ENCODE data around the gene CDK5. TPM values are rescaled to one million over a fixed set of nuclear protein-coding genes. Genes with fewer than 3 reads are reported as not detected.

Gene CDK5
- total and polyA plus RNA-seq, 10 of the 15 experiments (the other 5 are each of a cell fraction or from before 2014, with no cell fraction given): 1.5 to 33.4 (median 21.6) TPM

DNA sequence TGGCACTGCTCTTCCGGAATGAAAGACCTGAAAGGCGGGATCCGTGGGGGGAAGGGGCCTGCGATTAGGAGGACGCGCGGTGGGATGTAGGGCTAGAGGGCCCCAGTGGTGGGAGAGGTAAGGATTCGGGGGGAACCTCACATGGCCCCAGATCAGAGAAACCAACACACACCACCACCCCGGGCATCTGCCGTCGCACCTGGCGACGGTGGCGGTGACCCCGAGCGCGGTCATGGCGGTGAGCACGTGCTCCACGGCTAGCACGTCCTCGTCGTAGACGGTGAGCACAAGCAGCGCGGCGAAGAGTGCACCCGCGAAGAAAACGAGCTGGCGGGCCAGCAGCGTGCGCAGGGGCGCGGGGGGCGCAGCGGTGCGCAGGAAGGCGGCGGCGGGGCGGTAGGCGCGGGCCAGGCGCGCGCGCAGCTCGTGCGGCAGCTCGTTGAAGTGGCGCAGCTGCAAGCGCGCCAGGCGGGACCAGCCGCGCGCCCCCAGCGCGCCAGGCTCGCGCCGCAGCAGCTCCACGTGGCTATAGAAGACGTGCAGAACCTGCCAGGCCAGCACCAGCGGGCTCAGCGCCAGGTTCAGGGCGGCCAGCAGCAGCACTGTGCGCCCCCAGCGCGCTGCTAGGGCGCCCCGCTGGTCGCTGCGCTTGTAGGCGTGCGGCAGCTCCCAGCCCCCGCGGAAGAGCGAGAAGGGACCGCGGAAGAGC, 39.1 kb downstream of the CDK5 start:
- no TSS peak for BruUV-seq (replicated peaks)
- Histone ChIP-seq H3K27me3 (replicated peaks in 1 of 2; ENCODE audit: control insufficient read depth in 2 of 2, insufficient read depth in 2 of 2, low read length in 1 of 2) (peaks cover 8 to 10% of the 10 kb centered on the region in 2 experiments; a peak in 3 of 4 replicates), H3K4me3 (no peak overlapping the region), H3K79me2 (ENCODE audit: control insufficient read depth, insufficient read depth, low read length) (no peaks in the 10 kb centered on the region), H2AFZ (ENCODE audit: control insufficient read depth, low read depth, low read length) (no peak overlapping the region), H3K27ac (ENCODE audit: control insufficient read depth, insufficient read depth) (no peak overlapping the region), H3K36me3 (ENCODE audit: control insufficient read depth in 2 of 2, insufficient read depth in 2 of 2, low read length in 1 of 2) (no peaks in the 10 kb centered on the region), H3K4me1 (ENCODE audit: control insufficient read depth, insufficient read depth, low read length) (peaks cover 8% of the 10 kb centered on the region), H3K9ac (ENCODE audit: control insufficient read depth, insufficient read depth, low read length) (no peak overlapping the region), H3K4me2 (ENCODE audit: control insufficient read depth, insufficient read depth) (peak overlapping the region; percentile 50), H4K20me1 (ENCODE audit: control insufficient read depth, insufficient read depth) (no peaks in the 10 kb centered on the region), H3K9me3 (replicated peaks; ENCODE audit: control insufficient read depth, insufficient read depth, low read length) (no peaks in the 10 kb centered on the region)
- FAIRE-seq: no peak
- CTCF ChIA-PET: interaction anchor here (0.7 to 2.4 kb wide), 13 partner anchors 10 to 235 kb away, joined by 3 to 14 read pairs (median 4); partner anchors contain the start of gene ABCB8
- POLR2A ChIA-PET: no interaction called here
- WGBS (ENCODE audit: insufficient coverage, insufficient replicate concordance, low lambda C conversion rate, missing lambda C conversion rate): 22% methylated on average over 63 of the region's 82 CpGs
- intact Hi-C loops (cut with micrococcal nuclease; ENCODE audit: unreplicated experiment) (no loop called here), in situ Hi-C loops (cut with MboI) (no loop called here)
- SMC1A ChIA-PET (ENCODE audit: uncharacterized antibody, unreplicated experiment): interaction anchor here (1.0 to 1.4 kb wide), 2 partner anchors 10 to 140 kb away, joined by 3 read pairs; partner anchors contain the start of gene ABCB8
- ATAC-seq: no peak
- RAD21 ChIA-PET (ENCODE audit: unreplicated experiment): interaction anchor here (0.7 to 1.1 kb wide), 2 partner anchors 56 to 121 kb away, joined by 3 read pairs; no protein-coding TSS in a partner anchor
- no peak for DNase-seq (ENCODE audit: low read depth, low spot score)
- TF ChIP-seq BRCA1 (IDR thresholded peaks at IDR 0.05; ENCODE audit: low read depth, low read length): no peak
- no peak for TF ChIP-seq SUPT20H (IDR thresholded peaks at IDR 0.05; ENCODE audit: borderline replicate concordance, control insufficient read depth, low read depth, low read length)
- TF ChIP-seq SMAD5 (IDR thresholded peaks at IDR 0.05; ENCODE audit: low read depth): no peak
- TF ChIP-seq CHD2 (IDR thresholded peaks at IDR 0.05; ENCODE audit: borderline replicate concordance, low read depth, low read length): no peak
- TF ChIP-seq BHLHE40 (IDR thresholded peaks at IDR 0.05; ENCODE audit: borderline replicate concordance in 1 of 2, low read depth in 2 of 2, low read length in 1 of 2): peak in 1 of 2 experiments; percentile 52; a peak in 2 of 4 replicates
- no peak for TF ChIP-seq SREBF1 (IDR thresholded peaks at IDR 0.05; ENCODE audit: low read length)
- no peak for TF ChIP-seq NRF1 (conservative IDR thresholded peaks at IDR 0.05; ENCODE audit: low read depth, low read length)
- TF ChIP-seq, protein P1, sequence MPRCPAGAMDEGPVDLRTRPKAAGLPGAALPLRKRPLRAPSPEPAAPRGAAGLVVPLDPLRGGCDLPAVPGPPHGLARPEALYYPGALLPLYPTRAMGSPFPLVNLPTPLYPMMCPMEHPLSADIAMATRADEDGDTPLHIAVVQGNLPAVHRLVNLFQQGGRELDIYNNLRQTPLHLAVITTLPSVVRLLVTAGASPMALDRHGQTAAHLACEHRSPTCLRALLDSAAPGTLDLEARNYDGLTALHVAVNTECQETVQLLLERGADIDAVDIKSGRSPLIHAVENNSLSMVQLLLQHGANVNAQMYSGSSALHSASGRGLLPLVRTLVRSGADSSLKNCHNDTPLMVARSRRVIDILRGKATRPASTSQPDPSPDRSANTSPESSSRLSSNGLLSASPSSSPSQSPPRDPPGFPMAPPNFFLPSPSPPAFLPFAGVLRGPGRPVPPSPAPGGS (IDR thresholded peaks at IDR 0.05; ENCODE audit: borderline replicate concordance, insufficient read depth, low read depth, low read length, poor library complexity, severe bottlenecking): no peak
- TF ChIP-seq, protein P2, sequence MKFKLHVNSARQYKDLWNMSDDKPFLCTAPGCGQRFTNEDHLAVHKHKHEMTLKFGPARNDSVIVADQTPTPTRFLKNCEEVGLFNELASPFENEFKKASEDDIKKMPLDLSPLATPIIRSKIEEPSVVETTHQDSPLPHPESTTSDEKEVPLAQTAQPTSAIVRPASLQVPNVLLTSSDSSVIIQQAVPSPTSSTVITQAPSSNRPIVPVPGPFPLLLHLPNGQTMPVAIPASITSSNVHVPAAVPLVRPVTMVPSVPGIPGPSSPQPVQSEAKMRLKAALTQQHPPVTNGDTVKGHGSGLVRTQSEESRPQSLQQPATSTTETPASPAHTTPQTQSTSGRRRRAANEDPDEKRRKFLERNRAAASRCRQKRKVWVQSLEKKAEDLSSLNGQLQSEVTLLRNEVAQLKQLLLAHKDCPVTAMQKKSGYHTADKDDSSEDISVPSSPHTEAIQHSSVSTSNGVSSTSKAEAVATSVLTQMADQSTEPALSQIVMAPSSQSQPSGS (IDR thresholded peaks at IDR 0.05; ENCODE audit: low read length): no peak
- TF ChIP-seq HDAC6 (IDR thresholded peaks at IDR 0.05; ENCODE audit: unreplicated experiment): peak; percentile 41
- TF ChIP-seq, protein P3, sequence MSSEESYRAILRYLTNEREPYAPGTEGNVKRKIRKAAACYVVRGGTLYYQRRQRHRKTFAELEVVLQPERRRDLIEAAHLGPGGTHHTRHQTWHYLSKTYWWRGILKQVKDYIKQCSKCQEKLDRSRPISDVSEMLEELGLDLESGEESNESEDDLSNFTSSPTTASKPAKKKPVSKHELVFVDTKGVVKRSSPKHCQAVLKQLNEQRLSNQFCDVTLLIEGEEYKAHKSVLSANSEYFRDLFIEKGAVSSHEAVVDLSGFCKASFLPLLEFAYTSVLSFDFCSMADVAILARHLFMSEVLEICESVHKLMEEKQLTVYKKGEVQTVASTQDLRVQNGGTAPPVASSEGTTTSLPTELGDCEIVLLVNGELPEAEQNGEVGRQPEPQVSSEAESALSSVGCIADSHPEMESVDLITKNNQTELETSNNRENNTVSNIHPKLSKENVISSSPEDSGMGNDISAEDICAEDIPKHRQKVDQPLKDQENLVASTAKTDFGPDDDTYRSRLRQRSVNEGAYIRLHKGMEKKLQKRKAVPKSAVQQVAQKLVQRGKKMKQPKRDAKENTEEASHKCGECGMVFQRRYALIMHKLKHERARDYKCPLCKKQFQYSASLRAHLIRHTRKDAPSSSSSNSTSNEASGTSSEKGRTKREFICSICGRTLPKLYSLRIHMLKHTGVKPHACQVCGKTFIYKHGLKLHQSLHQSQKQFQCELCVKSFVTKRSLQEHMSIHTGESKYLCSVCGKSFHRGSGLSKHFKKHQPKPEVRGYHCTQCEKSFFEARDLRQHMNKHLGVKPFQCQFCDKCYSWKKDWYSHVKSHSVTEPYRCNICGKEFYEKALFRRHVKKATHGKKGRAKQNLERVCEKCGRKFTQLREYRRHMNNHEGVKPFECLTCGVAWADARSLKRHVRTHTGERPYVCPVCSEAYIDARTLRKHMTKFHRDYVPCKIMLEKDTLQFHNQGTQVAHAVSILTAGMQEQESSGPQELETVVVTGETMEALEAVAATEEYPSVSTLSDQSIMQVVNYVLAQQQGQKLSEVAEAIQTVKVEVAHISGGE (CRISPR knock-in tag; IDR thresholded peaks at IDR 0.05): no peak
- TF ChIP-seq, protein P4, sequence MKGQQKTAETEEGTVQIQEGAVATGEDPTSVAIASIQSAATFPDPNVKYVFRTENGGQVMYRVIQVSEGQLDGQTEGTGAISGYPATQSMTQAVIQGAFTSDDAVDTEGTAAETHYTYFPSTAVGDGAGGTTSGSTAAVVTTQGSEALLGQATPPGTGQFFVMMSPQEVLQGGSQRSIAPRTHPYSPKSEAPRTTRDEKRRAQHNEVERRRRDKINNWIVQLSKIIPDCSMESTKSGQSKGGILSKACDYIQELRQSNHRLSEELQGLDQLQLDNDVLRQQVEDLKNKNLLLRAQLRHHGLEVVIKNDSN (IDR thresholded peaks at IDR 0.05; ENCODE audit: borderline replicate concordance, extremely low read length, insufficient read depth, low read depth, low read length): peak; percentile 9
- TF ChIP-seq ZSCAN29 (IDR thresholded peaks at IDR 0.05): no peak
